IPS-18a (cell line): Measurements from ENCODE around the gene FAHD2B.
"Not testable (repeated sequence)": the region's sequence is repeated elsewhere in the genome, so short reads cannot be mapped to it uniquely, and the experiment has no call there.

Experiments
- H3K27ac ChIP-seq: one replicate; pipeline ENCODE4 v1.5.1; 2013; ENCODE audit warnings: low read length
- H3K27me3 ChIP-seq: one replicate; pipeline ENCODE4 v1.6.1; 2013; ENCODE audit warnings: mild to moderate bottlenecking, low read length; ENCODE audit not compliant: control insufficient read depth, insufficient read depth
- H3K36me3 ChIP-seq: one replicate; pipeline ENCODE4 v1.6.1; 2013; ENCODE audit warnings: low read depth, low read length; ENCODE audit not compliant: control insufficient read depth
- H3K4me1 ChIP-seq: one replicate; pipeline ENCODE4 v1.6.1; 2013; ENCODE audit warnings: low read depth, low read length; ENCODE audit not compliant: control insufficient read depth
- H3K4me3 ChIP-seq: one replicate; pipeline ENCODE4 v1.5.1; 2013; ENCODE audit warnings: low read length
- H3K9ac ChIP-seq: one replicate; pipeline ENCODE4 v1.6.1; 2013; ENCODE audit warnings: mild to moderate bottlenecking, low read length, moderate library complexity
- H3K9me3 ChIP-seq: one replicate; pipeline ENCODE4 v1.6.1; 2013; ENCODE audit warnings: low read depth, low read length; ENCODE audit not compliant: control insufficient read depth

The FAHD2B gene

GRCh38 chr2:97066030-97066429 lies 28.7 kb downstream of the FAHD2B start:
- H3K9ac ChIP-seq, H3K27me3 ChIP-seq, H3K9me3 ChIP-seq, H3K4me1 ChIP-seq, H3K36me3 ChIP-seq, H3K4me3 ChIP-seq, H3K27ac ChIP-seq: not testable (repeated sequence)

GRCh38 chr2:97062020-97062419 lies 32.7 kb downstream of the FAHD2B start:
- not testable (repeated sequence) for H3K4me1 ChIP-seq, H3K27ac ChIP-seq, H3K27me3 ChIP-seq, H3K9me3 ChIP-seq, H3K36me3 ChIP-seq, H3K4me3 ChIP-seq, H3K9ac ChIP-seq

- not testable (repeated sequence) for H3K4me1 ChIP-seq, H3K9ac ChIP-seq, H3K4me3 ChIP-seq, H3K27me3 ChIP-seq, H3K27ac ChIP-seq, H3K9me3 ChIP-seq, H3K36me3 ChIP-seq
Observed at GRCh38 chr2:97059782-97060181, 34.9 kb downstream of the FAHD2B start.

DNA sequence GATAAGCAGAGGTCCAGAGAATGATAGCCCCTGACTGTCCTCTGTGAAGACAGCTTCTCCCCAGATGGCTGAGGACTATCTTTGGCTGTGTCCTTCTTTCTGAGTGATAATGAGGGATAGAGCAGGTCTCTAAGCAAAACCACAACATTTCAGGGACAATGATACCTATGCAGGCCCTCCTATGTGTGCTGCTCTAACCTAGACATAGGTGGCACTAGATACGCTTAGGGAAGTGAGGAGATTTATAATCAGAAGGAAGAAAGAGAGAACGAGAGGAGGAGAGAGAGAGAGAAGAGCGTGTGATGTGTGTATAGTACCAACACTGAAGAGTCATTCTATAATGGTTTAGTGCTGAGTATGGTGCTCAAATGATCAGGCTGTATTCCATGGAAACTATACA lies 38.5 kb downstream of the FAHD2B start:
- H3K4me1 ChIP-seq, H3K36me3 ChIP-seq, H3K9ac ChIP-seq, H3K27ac ChIP-seq, H3K9me3 ChIP-seq, H3K27me3 ChIP-seq, H3K4me3 ChIP-seq: not testable (repeated sequence)

- H3K27me3 ChIP-seq, H3K9me3 ChIP-seq, H3K27ac ChIP-seq, H3K4me3 ChIP-seq, H3K9ac ChIP-seq, H3K4me1 ChIP-seq, H3K36me3 ChIP-seq: not testable (repeated sequence)
Observed at GRCh38 chr2:97050032-97050431, 44.6 kb downstream of the FAHD2B start.

GRCh38 chr2:97048448-97048847 lies 46.2 kb downstream of the FAHD2B start:
- H3K27ac ChIP-seq, H3K9me3 ChIP-seq, H3K9ac ChIP-seq, H3K4me1 ChIP-seq, H3K36me3 ChIP-seq, H3K4me3 ChIP-seq, H3K27me3 ChIP-seq: not testable (repeated sequence)

GRCh38 chr2:97046676-97047075 lies 48.0 kb downstream of the FAHD2B start:
- not testable (repeated sequence) for H3K27ac ChIP-seq

GRCh38 chr2:97045895-97046499 lies 48.7 kb downstream of the FAHD2B start:
- H3K27me3 ChIP-seq, H3K27ac ChIP-seq, H3K4me3 ChIP-seq, H3K9me3 ChIP-seq, H3K4me1 ChIP-seq, H3K36me3 ChIP-seq, H3K9ac ChIP-seq: not testable (repeated sequence)

More at GRCh38 chr2:97046676-97047075, 48.0 kb downstream of the FAHD2B start:
- not testable (repeated sequence) for H3K4me3 ChIP-seq, H3K9me3 ChIP-seq, H3K36me3 ChIP-seq, H3K27me3 ChIP-seq, H3K4me1 ChIP-seq, H3K9ac ChIP-seq
